K562 treated with DMSO at 1 percent for 12 hours (cell line): Measurements from ENCODE around the gene TBXT. TPM values are rescaled to one million over a fixed set of nuclear protein-coding genes. Genes with fewer than 3 reads are reported as not detected.

ENCODE experiments used
- total RNA-seq: library from RNA; unstranded; fragments of 300-600 nt; gene quantifications from 2 replicates; pipeline ENCODE4 v1.2.3, GENCODE V29; 2022; ENCODE audit not compliant: insufficient read depth

TBXT gene
- total RNA-seq: not detected in 2 replicates

GRCh38 chr6:166167801-166168615, at the start of gene TBXT:
Gene TBXT, minus strand, starts transcription at chr6:166167851. Its CDS starts 260 bp downstream, at chr6:166167591.

Other genes with a start within 250 kb of the TBXT start
- not detected in 2 replicates for gene PRR18, start 140.5 kb upstream of the TBXT start, total RNA-seq
- gene SFT2D1, start 174.7 kb upstream of the TBXT start, total RNA-seq: 70.3 and 101 TPM in 2 replicates
- 79.2 and 110 TPM in 2 replicates for gene MPC1, start 215.1 kb upstream of the TBXT start, total RNA-seq